ENCODE measurements around the gene TNFRSF18. TPM values are rescaled to one million over a fixed set of nuclear protein-coding genes. Genes with fewer than 3 reads are reported as not detected.

TNFRSF18 gene
- total RNA-seq, 4 donors from 2014 or later, result 19.8 to 36.8 (median 25.8) TPM

DNA sequence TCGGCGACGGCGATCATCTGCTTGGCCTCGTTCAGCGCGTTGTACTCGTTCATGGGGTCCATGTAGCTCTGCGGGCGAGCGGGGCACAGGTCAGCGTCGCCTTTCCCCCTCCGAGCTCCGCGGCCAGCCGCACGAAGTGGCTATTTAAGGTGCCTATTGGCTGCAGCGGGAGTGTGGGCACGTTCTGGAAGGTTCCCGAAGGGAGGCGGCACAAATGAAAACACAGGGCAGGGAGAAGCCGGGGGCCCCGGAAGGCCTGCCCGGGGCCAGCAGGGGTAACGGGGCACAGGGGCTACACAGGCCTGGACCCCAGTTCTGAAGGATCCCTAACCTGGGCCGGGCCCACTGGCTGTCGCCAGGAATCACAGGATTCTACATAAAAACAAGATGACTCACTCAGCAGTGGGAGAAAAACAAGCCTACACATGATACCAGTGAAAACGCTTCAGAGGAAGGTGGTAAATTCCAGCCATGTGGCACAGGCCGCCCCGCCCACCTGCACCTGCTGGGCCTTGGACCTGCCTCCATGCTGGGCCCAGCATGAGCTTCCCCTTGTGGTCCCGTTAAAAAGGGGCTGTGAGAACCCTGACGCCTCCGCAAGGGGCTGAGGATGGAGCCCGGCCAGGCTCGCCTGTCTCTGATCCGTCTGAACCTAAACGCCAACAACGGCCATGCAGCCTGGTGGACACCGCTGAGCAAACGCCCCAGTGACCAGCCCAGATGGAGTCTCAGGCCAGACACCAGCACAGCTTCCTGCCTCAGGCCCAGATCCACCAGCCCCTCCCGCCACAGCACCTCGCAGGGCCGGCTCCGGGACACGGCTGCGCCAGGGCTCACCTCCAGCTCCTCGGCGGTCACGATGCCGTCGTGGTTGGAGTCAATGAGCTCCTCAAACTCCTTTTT, 11.5 kb upstream of the TNFRSF18 start:
- no peak overlapping the region for H3K4me3 ChIP-seq (ENCODE audit: low read depth, poor library complexity, severe bottlenecking)
- intact Hi-C loops (cut with DNase I; ENCODE audit: low total_unique reads), result no loop called here
- 80 to 84% methylated on average over 51 to 52 of the region's 52 CpGs for WGBS, 2 donors
- no peak for DNase-seq (ENCODE audit: low spot score in 2 of 2)
- no peak for TF ChIP-seq POLR2A (IDR thresholded peaks at IDR 0.05)

- TF ChIP-seq POLR2A (IDR thresholded peaks at IDR 0.05), result no peak
- TF ChIP-seq, protein P1, sequence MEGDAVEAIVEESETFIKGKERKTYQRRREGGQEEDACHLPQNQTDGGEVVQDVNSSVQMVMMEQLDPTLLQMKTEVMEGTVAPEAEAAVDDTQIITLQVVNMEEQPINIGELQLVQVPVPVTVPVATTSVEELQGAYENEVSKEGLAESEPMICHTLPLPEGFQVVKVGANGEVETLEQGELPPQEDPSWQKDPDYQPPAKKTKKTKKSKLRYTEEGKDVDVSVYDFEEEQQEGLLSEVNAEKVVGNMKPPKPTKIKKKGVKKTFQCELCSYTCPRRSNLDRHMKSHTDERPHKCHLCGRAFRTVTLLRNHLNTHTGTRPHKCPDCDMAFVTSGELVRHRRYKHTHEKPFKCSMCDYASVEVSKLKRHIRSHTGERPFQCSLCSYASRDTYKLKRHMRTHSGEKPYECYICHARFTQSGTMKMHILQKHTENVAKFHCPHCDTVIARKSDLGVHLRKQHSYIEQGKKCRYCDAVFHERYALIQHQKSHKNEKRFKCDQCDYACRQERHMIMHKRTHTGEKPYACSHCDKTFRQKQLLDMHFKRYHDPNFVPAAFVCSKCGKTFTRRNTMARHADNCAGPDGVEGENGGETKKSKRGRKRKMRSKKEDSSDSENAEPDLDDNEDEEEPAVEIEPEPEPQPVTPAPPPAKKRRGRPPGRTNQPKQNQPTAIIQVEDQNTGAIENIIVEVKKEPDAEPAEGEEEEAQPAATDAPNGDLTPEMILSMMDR (IDR thresholded peaks at IDR 0.05), result no peak
- intact Hi-C loops (cut with DNase I; ENCODE audit: low total_unique reads), result no loop called here
- 93 to 95% methylated on average over 74 of the region's 74 CpGs for WGBS, 2 donors
- no peak for DNase-seq (ENCODE audit: low spot score in 2 of 2)
- H3K4me3 ChIP-seq (ENCODE audit: low read depth, poor library complexity, severe bottlenecking), result no peak overlapping the region
These were observed 10.6 kb upstream of the TNFRSF18 start for GRCh38 chr1:1216770-1217620.

GRCh38 chr1:1215881-1216605, 9.7 kb upstream of the TNFRSF18 start:
- no peak overlapping the region for H3K4me3 ChIP-seq (ENCODE audit: low read depth, poor library complexity, severe bottlenecking)
- intact Hi-C loops (cut with DNase I; ENCODE audit: low total_unique reads), result no loop called here
- DNase-seq (ENCODE audit: low spot score in 2 of 2), result no peak
- TF ChIP-seq, protein P1 (IDR thresholded peaks at IDR 0.05), result no peak
- no peak for TF ChIP-seq POLR2A (IDR thresholded peaks at IDR 0.05)
- WGBS, 2 donors, result 84 to 87% methylated on average over 14 to 15 of the region's 21 CpGs

DNA sequence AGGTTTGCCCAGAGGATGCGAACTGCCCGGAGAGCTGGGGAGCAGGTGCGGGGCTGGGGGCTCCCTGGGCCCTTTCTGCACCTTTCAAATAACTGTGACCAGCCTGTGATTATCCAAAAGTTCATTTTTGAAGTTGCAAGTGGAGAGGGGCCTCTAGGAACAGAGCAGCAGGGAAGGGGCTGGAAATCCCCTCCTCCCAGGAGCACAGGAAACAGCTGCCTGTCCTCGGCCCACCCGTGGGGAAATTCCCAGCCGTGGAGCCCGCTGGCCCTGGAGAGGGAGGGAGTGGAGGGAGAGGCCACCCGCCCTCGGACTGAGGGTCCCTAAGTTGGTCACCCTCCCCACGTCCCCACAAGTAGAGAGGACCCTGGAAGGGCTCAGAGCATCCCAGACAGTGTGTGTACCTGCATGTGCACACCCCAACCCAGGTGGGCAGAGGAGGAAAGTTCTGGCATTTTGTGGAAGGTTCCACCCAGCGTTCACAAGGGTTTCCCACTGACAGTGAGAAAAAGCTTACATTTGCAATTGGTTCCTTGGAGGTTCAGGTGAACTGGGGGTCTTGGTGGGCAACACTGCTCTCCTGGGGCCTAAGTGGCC, 8.8 kb upstream of the TNFRSF18 start:
- intact Hi-C loops (cut with DNase I; ENCODE audit: low total_unique reads), result no loop called here
- no peak overlapping the region for H3K4me3 ChIP-seq (ENCODE audit: low read depth, poor library complexity, severe bottlenecking)
- no peak for DNase-seq (ENCODE audit: low spot score in 2 of 2)
- 51 to 60% methylated on average over 11 of the region's 11 CpGs for WGBS, 2 donors
- TF ChIP-seq, protein P1 (IDR thresholded peaks at IDR 0.05), result no peak
- no peak for TF ChIP-seq POLR2A (IDR thresholded peaks at IDR 0.05)

GRCh38 chr1:1213345-1214265, 7.2 kb upstream of the TNFRSF18 start, which contains the start of gene TNFRSF4:
Gene TNFRSF4, minus strand, starts transcription at chr1:1214153. Its CDS starts 26 bp downstream, at chr1:1214127.
- no peak within 1 kb of the TSS for H3K4me3 ChIP-seq (ENCODE audit: low read depth, poor library complexity, severe bottlenecking)
- DNase-seq (ENCODE audit: low spot score in 2 of 2), result no peak
- WGBS, 2 donors, result 49 to 53% methylated on average over 34 to 38 of the region's 56 CpGs
- TF ChIP-seq, protein P1 (IDR thresholded peaks at IDR 0.05), result no peak
- TF ChIP-seq POLR2A (IDR thresholded peaks at IDR 0.05), result no peak
- intact Hi-C loops (cut with DNase I; ENCODE audit: low total_unique reads), result no loop called here
